HEK293 (cell line): ENCODE data around the gene SMYD2.

Experiments used
- CTCF ChIP-seq: fragments of 450-650 bp; formaldehyde crosslinking; IDR thresholded peaks from 2 replicates; pipeline ENCODE4 v1.5.1; 2016; ENCODE audit warnings: missing biosample characterization, missing genetic modification characterization
- TCF7L2 ChIP-seq: IDR thresholded peaks from 2 replicates; pipeline ENCODE4 v1.6.1; 2011; ENCODE audit warnings: low read depth, mild to moderate bottlenecking, inconsistent platforms, low read length, moderate library complexity, borderline replicate concordance
- ZNF138 ChIP-seq: fragments of 450-650 bp; formaldehyde crosslinking; IDR thresholded peaks from 2 replicates; pipeline ENCODE4 v1.5.1; 2016; ENCODE audit warnings: missing biosample characterization, missing genetic modification characterization, borderline replicate concordance
- ZNF274 ChIP-seq, 2 experiments: fragments of 200-500 bp in 1 of 2; fragments of 450-650 bp in 1 of 2; sonication (Bioruptor generic) in 1 of 2; formaldehyde crosslinking in 1 of 2; IDR thresholded peaks; 2 replicates each; pipeline versions ENCODE4 v1.5.1 to v1.6.1; 2014 to 2016; ENCODE audit warnings: borderline replicate concordance in 1 of 2, inconsistent platforms in 1 of 2, low read length in 1 of 2, missing biosample characterization in 1 of 2, missing genetic modification characterization in 1 of 2
- ZNF639 ChIP-seq: fragments of 450-650 bp; formaldehyde crosslinking; IDR thresholded peaks from 2 replicates; pipeline ENCODE4 v1.5.1; 2016; ENCODE audit warnings: missing biosample characterization, missing genetic modification characterization

- TF ChIP-seq ZNF639 (tag by site-specific recombination) (no peak), TCF7L2 (no peak), ZNF274 (IDR thresholded peaks at IDR 0.05; ENCODE audit: low read length) (no peak), ZNF274 (tag by site-specific recombination; IDR thresholded peaks at IDR 0.05; ENCODE audit: borderline replicate concordance) (no peak), CTCF (tag by site-specific recombination) (no peak), ZNF138 (tag by site-specific recombination) (no peak)
These were observed 99.4 kb downstream of the SMYD2 start for GRCh38 chr1:214380396-214380795.
